H9 (cell line): ENCODE results near the gene EVL. TPM values are rescaled to one million over a fixed set of nuclear protein-coding genes. Genes with fewer than 3 reads are reported as not detected.

Source experiments
- DNase-seq: peaks from one replicate; pipeline ENCODE4 v3.0.0-alpha.2; 2017
- H2AFZ ChIP-seq: one replicate; pipeline ENCODE4 v1.6.1; 2013; ENCODE audit warnings: mild to moderate bottlenecking, low read length, control low read depth, moderate library complexity
- H2AK5ac ChIP-seq: 2 replicates; pipeline ENCODE4 v1.6.1; 2013; ENCODE audit warnings: low read length, control low read depth, mixed read lengths; ENCODE audit not compliant: insufficient read length
- H2BK120ac ChIP-seq: one replicate; pipeline ENCODE4 v1.6.1; 2013; ENCODE audit warnings: low read depth, mild to moderate bottlenecking, low read length, control low read depth, inconsistent platforms; ENCODE audit not compliant: poor library complexity, severe bottlenecking
- H2BK12ac ChIP-seq: 2 replicates; pipeline ENCODE4 v1.6.1; 2013; ENCODE audit warnings: low read length, control low read depth, mixed read lengths, low read depth; ENCODE audit not compliant: insufficient read length
- H2BK15ac ChIP-seq: 2 replicates; pipeline ENCODE4 v1.6.1; 2013; ENCODE audit warnings: low read depth, low read length, control low read depth
- H2BK20ac ChIP-seq: one replicate; pipeline ENCODE4 v1.6.1; 2013; ENCODE audit warnings: low read depth, mild to moderate bottlenecking, low read length, control low read depth, inconsistent platforms; ENCODE audit not compliant: poor library complexity, severe bottlenecking
- H2BK5ac ChIP-seq: 2 replicates; pipeline ENCODE4 v1.6.1; 2013; ENCODE audit warnings: low read length, control low read depth, mixed read lengths; ENCODE audit not compliant: insufficient read length
- H3K14ac ChIP-seq: 2 replicates; pipeline ENCODE4 v1.6.1; 2013; ENCODE audit warnings: low read length, control low read depth; ENCODE audit not compliant: insufficient read depth
- H3K18ac ChIP-seq: 2 replicates; pipeline ENCODE4 v1.6.1; 2013; ENCODE audit warnings: low read depth, mild to moderate bottlenecking, mixed read lengths, low read length, control low read depth; ENCODE audit not compliant: insufficient read length
- H3K23ac ChIP-seq: 2 replicates; pipeline ENCODE4 v1.6.1; 2013; ENCODE audit warnings: low read length, control low read depth, mixed read lengths, low read depth; ENCODE audit not compliant: insufficient read length
- H3K23me2 ChIP-seq: 2 replicates; pipeline ENCODE4 v1.6.1; 2013; ENCODE audit warnings: low read depth, mild to moderate bottlenecking, mixed read lengths, low read length, control low read depth; ENCODE audit not compliant: insufficient read length, poor library complexity, severe bottlenecking
- H3K27ac ChIP-seq: 2 replicates; pipeline ENCODE4 v1.5.1; 2013; ENCODE audit warnings: low read length, control low read depth, mixed read lengths, low read depth; ENCODE audit not compliant: insufficient read length
- H3K27me3 ChIP-seq: 2 replicates; pipeline ENCODE4 v1.6.1; 2013; ENCODE audit warnings: low read length, control low read depth, inconsistent platforms; ENCODE audit not compliant: insufficient read depth
- H3K4ac ChIP-seq: 2 replicates; pipeline ENCODE4 v1.6.1; 2013; ENCODE audit warnings: low read depth, mild to moderate bottlenecking, control low read depth, inconsistent platforms, low read length, moderate library complexity
- H3K4me1 ChIP-seq: 2 replicates; pipeline ENCODE4 v1.6.1; 2013; ENCODE audit warnings: low read length, control low read depth, inconsistent platforms; ENCODE audit not compliant: insufficient read depth
- H3K4me2 ChIP-seq: 2 replicates; pipeline ENCODE4 v1.6.1; 2013; ENCODE audit warnings: low read length, control low read depth, mixed read lengths; ENCODE audit not compliant: insufficient read length, insufficient read depth
- H3K56ac ChIP-seq: 2 replicates; pipeline ENCODE4 v1.6.1; 2013; ENCODE audit warnings: low read depth, mild to moderate bottlenecking, mixed read lengths, low read length, control low read depth; ENCODE audit not compliant: insufficient read length
- H3K79me1 ChIP-seq: 2 replicates; pipeline ENCODE4 v1.6.1; 2013; ENCODE audit warnings: low read depth, mild to moderate bottlenecking, moderate library complexity, low read length, control low read depth, inconsistent platforms; ENCODE audit not compliant: insufficient read depth, poor library complexity, severe bottlenecking
- H3K79me2 ChIP-seq: 2 replicates; pipeline ENCODE4 v1.6.1; 2013; ENCODE audit warnings: low read length, control low read depth, inconsistent platforms; ENCODE audit not compliant: insufficient read depth
- H3K9ac ChIP-seq: 2 replicates; pipeline ENCODE4 v1.6.1; 2013; ENCODE audit warnings: low read length, control low read depth, mixed read lengths; ENCODE audit not compliant: insufficient read length; ENCODE audit errors: extremely low read depth
- H3K9me3 ChIP-seq: one replicate; pipeline ENCODE4 v1.6.1; 2013; ENCODE audit warnings: low read depth, low read length, inconsistent platforms; ENCODE audit not compliant: control insufficient read depth
- H3T11ph ChIP-seq: one replicate; pipeline ENCODE4 v1.6.1; 2013; ENCODE audit warnings: mild to moderate bottlenecking, low read length, control low read depth, inconsistent platforms
- H4K20me1 ChIP-seq: one replicate; pipeline ENCODE4 v1.6.1; 2013; ENCODE audit not compliant: control insufficient read depth, insufficient read length, insufficient read depth
- H4K5ac ChIP-seq: 2 replicates; pipeline ENCODE4 v1.6.1; 2013; ENCODE audit warnings: low read depth, mild to moderate bottlenecking, mixed read lengths, low read length, control low read depth; ENCODE audit not compliant: insufficient read length
- H4K8ac ChIP-seq: replicated peaks from 2 replicates; pipeline ENCODE4 v1.6.1; 2013; ENCODE audit warnings: low read length, control low read depth, mixed read lengths, low read depth; ENCODE audit not compliant: insufficient read length
- H4K91ac ChIP-seq: 2 replicates; pipeline ENCODE4 v1.6.1; 2013; ENCODE audit warnings: low read depth, mild to moderate bottlenecking, moderate library complexity, mixed read lengths, low read length, control low read depth; ENCODE audit not compliant: insufficient read length
- H3K27ac Mint-ChIP-seq, 3 experiments: 2 replicates in 2 of 3; 3 replicates in 1 of 3; pipeline ENCODE4 v1.8.0; 2020 to 2021; ENCODE audit warnings: mixed read lengths in 3 of 3, mild to moderate bottlenecking in 1 of 3, moderate library complexity in 1 of 3
- H3K27me3 Mint-ChIP-seq: 2 replicates; pipeline ENCODE4 v1.8.0; 2021; ENCODE audit warnings: low read depth, mild to moderate bottlenecking, moderate library complexity, mixed read lengths
- H3K36me3 Mint-ChIP-seq, 3 experiments: 2 replicates in 2 of 3; 3 replicates in 1 of 3; pipeline ENCODE4 v1.8.0; 2020 to 2021; ENCODE audit warnings: low read depth in 3 of 3, mixed read lengths in 3 of 3; ENCODE audit not compliant: insufficient read depth in 1 of 3
- H3K4me1 Mint-ChIP-seq, 2 experiments: 2 replicates each; pipeline ENCODE4 v1.8.0; 2020; ENCODE audit warnings: mixed read lengths in 2 of 2
- H3K4me3 Mint-ChIP-seq, 2 experiments: 2 replicates in 1 of 2; 3 replicates in 1 of 2; pipeline ENCODE4 v1.8.0; 2020 to 2021; ENCODE audit warnings: mild to moderate bottlenecking in 2 of 2, mixed read lengths in 2 of 2, moderate library complexity in 1 of 2
- H3K9me3 Mint-ChIP-seq, 2 experiments: 2 replicates in 1 of 2; 3 replicates in 1 of 2; pipeline ENCODE4 v1.8.0; 2020; ENCODE audit warnings: mild to moderate bottlenecking in 2 of 2, mixed read lengths in 2 of 2, moderate library complexity in 1 of 2
- CTCF ChIP-seq: fragments of 200-600 bp; sonication (generic); conservative IDR thresholded peaks from 3 replicates; pipeline ENCODE4 v1.8.0; 2021; ENCODE audit warnings: antibody characterized with exemption, mild to moderate bottlenecking
- WGBS: extraction: QIAGEN DNeasy Blood & Tissue Kit; methylation state at CpG from one replicate; pipeline ENCODE4 v1.1.7; 2013; ENCODE audit warnings: missing lambda C conversion rate, low lambda C conversion rate, mixed read lengths; ENCODE audit not compliant: insufficient read length; ENCODE audit errors: extremely low coverage; 5-methylcytosine and 5-hydroxymethylcytosine counted together
- total RNA-seq: library from RNA; stranded (reverse); gene quantifications from 2 replicates; pipeline ENCODE4 v1.2.1, GENCODE V29; 2021

Gene EVL
- total RNA-seq, 1 experiment from 2014 or later, result 53.2 TPM

GRCh38 chr14:100083706-100084105 lies 18.5 kb downstream of the EVL start:
- no peak overlapping the region for H2AK5ac ChIP-seq
- H2BK20ac ChIP-seq, result no peak overlapping the region
- H3K27ac ChIP-seq, result no peak overlapping the region
- H3K23me2 ChIP-seq, result no peaks in the 10 kb centered on the region
- no peaks in the 10 kb centered on the region; the same call in 1 of the 2 replicates for H3K4me1 ChIP-seq
- Mint-ChIP-seq H3K27ac (no peak overlapping the region), H3K9me3 (no peaks in the 10 kb centered on the region), H3K4me3 (no peak overlapping the region), H3K27me3 (no peaks in the 10 kb centered on the region; the same call in 1 of the 2 replicates), H3K4me1 (peaks cover 14 to 18% of the 10 kb centered on the region in 2 experiments), H3K36me3 (peaks cover 3 to 7% (median 6%) of the 10 kb centered on the region in 3 experiments; a peak in 5 of 7 replicates)
- H2BK12ac ChIP-seq, result no peak overlapping the region
- no peaks in the 10 kb centered on the region for H4K20me1 ChIP-seq
- no peaks in the 10 kb centered on the region for H3K9me3 ChIP-seq
- no peak overlapping the region for H2AFZ ChIP-seq
- H3K14ac ChIP-seq, result no peak overlapping the region
- no peak overlapping the region for H3K4ac ChIP-seq
- no peak overlapping the region for H3K4me2 ChIP-seq
- WGBS, result no CpG with 5 or more reads among the region's 2 CpGs
- H2BK5ac ChIP-seq, result no peak overlapping the region
- no peak overlapping the region for H3K56ac ChIP-seq
- no peaks in the 10 kb centered on the region; the same call in 1 of the 2 replicates for H3K79me2 ChIP-seq
- no peak for DNase-seq
- H3K23ac ChIP-seq, result no peak overlapping the region
- no peak overlapping the region for H4K5ac ChIP-seq
- no peak for TF ChIP-seq CTCF
- no peak overlapping the region for H4K8ac ChIP-seq
- H3K27me3 ChIP-seq, result no peaks in the 10 kb centered on the region
- H3K79me1 ChIP-seq, result no peaks in the 10 kb centered on the region
- H3K18ac ChIP-seq, result no peak overlapping the region
- no peak overlapping the region for H3K9ac ChIP-seq
- H2BK120ac ChIP-seq, result no peak overlapping the region
- H3T11ph ChIP-seq, result no peak overlapping the region
- H4K91ac ChIP-seq, result no peak overlapping the region
- H2BK15ac ChIP-seq, result no peak overlapping the region
